Measurements from ENCODE around the gene MLXIPL. TPM values are rescaled to one million over a fixed set of nuclear protein-coding genes. Genes with fewer than 3 reads are reported as not detected.

MLXIPL gene
- total and polyA plus RNA-seq, 2 of the 8 experiments (the other 6 are each of a cell fraction or from before 2014, with no cell fraction given), result 9.4 to 10.6 TPM

GRCh38 chr7:73582664-73583202, 41.6 kb downstream of the MLXIPL start:
- no peaks in the 10 kb centered on the region for H3K36me3 ChIP-seq (ENCODE audit: control insufficient read depth in 2 of 4, insufficient read depth in 4 of 4, low read length in 3 of 4)
- no peak overlapping the region for H4K5ac ChIP-seq (ENCODE audit: insufficient read length, low read depth, low read length)
- no peak overlapping the region for H3K4me3 ChIP-seq (ENCODE audit: extremely low read depth in 1 of 4, insufficient read depth in 2 of 4, low read depth in 3 of 4, low read length in 4 of 4)
- no peak overlapping the region for H2BK20ac ChIP-seq (ENCODE audit: low read length)
- H3K4ac ChIP-seq (replicated peaks; ENCODE audit: insufficient read length, low read depth, low read length), result no peak overlapping the region
- H3K23me2 ChIP-seq (ENCODE audit: low read depth, low read length), result peaks cover 3% of the 10 kb centered on the region; the same call in 1 of the 2 replicates
- no peak overlapping the region for H2BK120ac ChIP-seq (replicated peaks; ENCODE audit: low read depth, low read length)
- H3K4me1 ChIP-seq (replicated peaks in 1 of 4; ENCODE audit: control insufficient read depth in 3 of 4, insufficient read depth in 4 of 4, low read length in 3 of 4), result peaks cover 0 to 3% (median 0%) of the 10 kb centered on the region in 4 experiments; a peak in 2 of 7 replicates
- no peak overlapping the region for H3K4me2 ChIP-seq (ENCODE audit: insufficient read depth in 1 of 2, low read depth in 2 of 2, low read length in 2 of 2)
- H2AK5ac ChIP-seq (ENCODE audit: low read depth, low read length), result no peak overlapping the region
- no peaks in the 10 kb centered on the region for H3K9me3 ChIP-seq (ENCODE audit: insufficient read depth in 2 of 2, low read depth in 1 of 2, low read length in 1 of 2)
- FAIRE-seq, result no peak
- no peak overlapping the region for H2AFZ ChIP-seq (ENCODE audit: low read length)
- H4K91ac ChIP-seq (replicated peaks; ENCODE audit: insufficient read length, low read length), result no peak overlapping the region
- ChIA-PET POLR2A (ENCODE audit: partially characterized antibody) (no interaction called here), CTCF (ENCODE audit: partially characterized antibody) (interaction anchor here (1.4 to 1.8 kb wide), 3 partner anchors 23 to 47 kb away, joined by 3 to 6 read pairs (median 3); no protein-coding TSS in a partner anchor)
- H3K14ac ChIP-seq (ENCODE audit: insufficient read length), result no peak overlapping the region
- DNase-seq (ENCODE audit: low read depth in 1 of 2, low spot score in 2 of 2), result no peak
- no peak overlapping the region for H4K8ac ChIP-seq (ENCODE audit: extremely low read depth, insufficient read depth, low read length)
- H2BK15ac ChIP-seq (ENCODE audit: low read length), result no peak overlapping the region
- peaks cover 0 to 2% of the 10 kb centered on the region in 2 experiments; a peak in 1 of 4 replicates for H3K79me2 ChIP-seq (ENCODE audit: control insufficient read depth in 1 of 2, insufficient read depth in 2 of 2, low read length in 2 of 2)
- no peak overlapping the region for H2BK12ac ChIP-seq (ENCODE audit: low read depth, low read length)
- no peak overlapping the region for H2BK5ac ChIP-seq (ENCODE audit: low read depth, low read length)
- H3K56ac ChIP-seq (replicated peaks; ENCODE audit: insufficient read length, low read depth, low read length), result no peak overlapping the region
- H3K23ac ChIP-seq (ENCODE audit: insufficient read length), result no peak overlapping the region
- H3K27me3 ChIP-seq (replicated peaks in 1 of 4; ENCODE audit: control insufficient read depth in 3 of 4, extremely low read depth in 1 of 4, insufficient read depth in 3 of 4, low read length in 3 of 4), result peaks cover 0 to 19% (median 11%) of the 10 kb centered on the region in 4 experiments; a peak in 4 of 7 replicates
- 86% methylated on average over 6 of the region's 6 CpGs; no CpG with 5 or more reads in 1 of the 2 experiments for WGBS, 2 experiments (ENCODE audit: extremely low coverage in 1 of 2, insufficient coverage in 1 of 2, insufficient read length in 1 of 2, insufficient replicate concordance in 2 of 2, low coverage in 1 of 2, low lambda C conversion rate in 2 of 2, missing lambda C conversion rate in 1 of 2)
- H4K20me1 ChIP-seq (replicated peaks in 1 of 2; ENCODE audit: control insufficient read depth in 1 of 2, insufficient read depth in 2 of 2, low read length in 2 of 2), result peaks cover 0 to 2% of the 10 kb centered on the region in 2 experiments
- no peaks in the 10 kb centered on the region for H3K79me1 ChIP-seq (ENCODE audit: low read depth, low read length)
- no peak overlapping the region for H3K27ac ChIP-seq (ENCODE audit: low read depth, low read length)
- H3K9ac ChIP-seq (replicated peaks in 1 of 4; ENCODE audit: extremely low read depth in 1 of 4, low read depth in 3 of 4, low read length in 3 of 4), result no peak overlapping the region
- no peak overlapping the region for H3K18ac ChIP-seq (ENCODE audit: extremely low read depth, low read length)
- TF ChIP-seq RNF2 (IDR thresholded peaks at IDR 0.05; ENCODE audit: borderline replicate concordance, low read depth, low read length, missing control alignments, poor library complexity, severe bottlenecking), result no peak
- TF ChIP-seq TAF1 (IDR thresholded peaks at IDR 0.05; ENCODE audit: low read depth, low read length), result no peak
- TF ChIP-seq SP1 (IDR thresholded peaks at IDR 0.05; ENCODE audit: low read depth, low read length), result no peak
- no peak for TF ChIP-seq SP2 (IDR thresholded peaks at IDR 0.05; ENCODE audit: low read length)
- no peak for TF ChIP-seq GTF2F1 (IDR thresholded peaks at IDR 0.05; ENCODE audit: borderline replicate concordance, low read depth, low read length)
- no peak for TF ChIP-seq KDM1A (IDR thresholded peaks at IDR 0.05; ENCODE audit: borderline replicate concordance, low read length)
- TF ChIP-seq TBP (IDR thresholded peaks at IDR 0.05; ENCODE audit: low read depth, low read length), result no peak
- no peak for TF ChIP-seq CHD2 (IDR thresholded peaks at IDR 0.05; ENCODE audit: low read length)
- no peak for TF ChIP-seq HDAC2 (IDR thresholded peaks at IDR 0.05; ENCODE audit: borderline replicate concordance in 1 of 2, low read depth in 2 of 2, low read length in 2 of 2)
- no peak for TF ChIP-seq POLR2AphosphoS5 (IDR thresholded peaks at IDR 0.05; ENCODE audit: low read depth, low read length)
- TF ChIP-seq CTCF (IDR thresholded peaks at IDR 0.05; ENCODE audit: control extremely low read depth in 1 of 3, insufficient read depth in 1 of 3, low read depth in 1 of 3, low read length in 3 of 3), result no peak
